Fibroblast of skin of right biceps (primary cell): Measurements from ENCODE around the gene BANP.
"Not testable (repeated sequence)": the region's sequence is repeated elsewhere in the genome, so short reads cannot be mapped to it uniquely, and the experiment has no call there.

Experiments used
- DNase-seq: peaks from one replicate; pipeline ENCODE4 v3.0.0-alpha.2; 2013

Gene BANP

DNA sequence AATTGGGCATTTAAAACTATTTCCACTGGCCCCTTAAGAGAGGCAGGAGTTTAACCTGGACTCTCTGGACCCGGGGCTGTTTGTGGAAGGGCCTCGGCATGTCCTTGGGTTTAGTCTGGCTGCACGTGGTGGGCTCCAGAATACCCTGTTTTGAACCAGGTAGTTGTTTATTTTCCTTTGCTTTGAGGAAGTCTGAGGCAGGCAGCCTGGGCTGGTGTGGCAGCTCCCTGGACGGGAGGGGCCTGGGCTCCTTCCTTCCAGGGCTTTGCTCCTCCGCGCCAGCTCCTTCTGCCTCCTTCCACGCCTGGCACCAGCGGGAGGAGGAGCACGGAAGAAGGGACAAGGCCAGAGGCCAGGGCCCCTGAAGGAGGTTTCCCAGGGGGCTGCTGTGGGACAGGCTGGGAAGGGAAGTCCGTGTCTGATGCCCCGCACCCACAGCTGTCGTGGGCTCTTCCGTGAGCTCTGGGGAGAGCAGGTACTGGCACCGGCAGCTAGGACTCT, 15.5 kb downstream of the BANP start:
- DNase-seq, result no peak

GRCh38 chr16:87968541-87968940, 17.3 kb downstream of the BANP start:
- DNase-seq, result peak; percentile 76

DNA sequence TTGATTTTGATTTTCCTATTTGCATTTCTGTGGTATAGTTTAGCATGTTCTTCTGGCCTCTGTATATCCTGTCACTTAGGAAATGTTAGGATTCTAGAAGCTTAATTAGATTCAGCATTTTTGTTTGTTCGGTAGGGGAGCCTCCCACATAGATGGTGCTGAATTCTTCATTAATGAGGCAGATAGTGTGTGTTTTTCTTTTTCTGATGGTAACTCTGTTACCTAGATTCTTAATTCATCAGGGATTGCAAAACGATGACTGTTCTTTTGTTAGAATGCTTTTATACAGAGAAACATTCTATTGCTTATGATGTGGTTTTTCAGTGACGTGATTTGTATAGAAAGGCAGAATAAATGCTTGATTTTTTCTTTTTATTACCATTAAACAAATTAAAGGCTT, 19.0 kb downstream of the BANP start:
- peak; percentile 68 for DNase-seq

DNA sequence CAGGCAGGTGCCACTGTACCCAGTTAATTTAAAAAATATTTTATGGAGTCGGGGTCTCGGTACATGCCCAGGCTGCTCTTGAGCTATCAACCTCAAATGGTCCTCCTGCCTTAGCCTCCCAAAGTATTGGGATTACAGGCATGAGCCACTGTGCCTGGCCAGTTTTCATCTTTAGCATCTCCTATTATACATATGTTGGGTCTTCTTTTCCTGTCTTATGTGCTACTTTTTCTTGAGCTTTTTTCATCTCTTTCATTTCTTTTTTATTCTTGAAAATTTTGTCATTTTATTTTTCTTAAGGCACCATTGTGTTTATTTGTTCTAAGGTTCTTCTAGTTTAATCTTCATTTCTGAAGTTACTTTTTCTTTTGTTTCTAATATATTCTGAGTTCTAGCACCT, 20.7 kb downstream of the BANP start:
- no peak for DNase-seq

- no peak for DNase-seq
Measured at GRCh38 chr16:87973717-87974116, 22.5 kb downstream of the BANP start.

GRCh38 chr16:87974178-87974577, 22.9 kb downstream of the BANP start:
- DNase-seq, result no peak

DNA sequence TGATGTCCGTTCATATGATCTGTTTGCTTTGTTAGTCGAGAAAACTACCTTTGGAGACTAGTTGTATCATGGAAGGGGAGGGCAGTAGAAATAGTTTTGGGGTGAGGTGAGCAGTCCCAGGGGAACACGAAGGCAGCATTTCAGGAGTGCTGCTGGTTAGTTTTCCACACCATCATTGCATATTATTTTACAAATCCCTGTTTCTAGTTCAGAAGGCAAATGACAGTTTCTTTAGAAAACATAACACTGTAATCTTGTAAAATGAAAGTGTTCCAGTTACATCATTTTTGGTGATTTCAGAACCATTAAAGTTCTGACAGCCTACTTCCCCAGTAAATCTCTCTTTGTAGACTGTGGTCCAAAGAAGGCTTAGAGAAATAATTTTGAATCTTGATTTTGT, 25.4 kb downstream of the BANP start:
- peak; percentile 74 for DNase-seq

DNA sequence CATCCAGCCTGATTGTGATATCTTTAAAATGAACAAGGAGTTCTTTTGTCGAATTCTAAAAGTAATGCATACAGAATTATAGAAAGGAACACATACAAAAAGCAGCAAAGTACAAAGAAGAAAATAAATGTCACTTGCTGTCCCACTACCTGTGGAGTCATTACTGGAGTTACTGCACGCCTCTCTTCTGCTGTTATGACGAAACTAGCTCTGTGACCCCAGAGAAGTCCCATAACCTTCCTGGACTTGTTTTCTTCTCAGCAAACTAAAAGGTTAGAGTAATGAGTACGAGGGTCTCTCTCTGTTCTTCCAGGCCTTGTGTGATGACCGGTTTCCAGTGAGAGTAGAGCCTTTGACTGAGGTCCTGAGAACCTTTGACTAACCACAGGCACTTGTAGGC, 26.9 kb downstream of the BANP start:
- DNase-seq, result no peak

GRCh38 chr16:87979352-87979751, 28.1 kb downstream of the BANP start:
- no peak for DNase-seq

GRCh38 chr16:87979911-87980630, 28.8 kb downstream of the BANP start:
- DNase-seq, result not testable (repeated sequence)

DNA sequence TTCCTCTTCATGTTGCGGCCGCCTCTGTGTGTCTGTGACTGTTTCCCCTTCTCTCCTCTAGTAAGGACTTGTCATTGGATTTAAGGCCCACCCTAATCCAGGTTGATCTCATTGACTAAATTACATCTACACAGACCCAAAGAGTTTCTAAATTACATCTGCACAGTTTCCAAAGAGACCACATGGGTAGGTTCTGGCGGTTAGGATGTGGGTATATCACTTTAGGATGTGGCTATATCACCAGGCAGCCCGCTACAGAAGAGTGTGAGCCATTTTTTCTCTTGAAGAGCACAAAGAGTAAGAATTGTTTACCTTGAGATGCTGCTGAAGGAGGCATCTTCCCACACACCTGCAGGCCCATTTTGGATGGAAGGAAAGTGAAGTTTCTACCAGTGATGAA, 30.1 kb downstream of the BANP start:
- DNase-seq, result not testable (repeated sequence)

DNA sequence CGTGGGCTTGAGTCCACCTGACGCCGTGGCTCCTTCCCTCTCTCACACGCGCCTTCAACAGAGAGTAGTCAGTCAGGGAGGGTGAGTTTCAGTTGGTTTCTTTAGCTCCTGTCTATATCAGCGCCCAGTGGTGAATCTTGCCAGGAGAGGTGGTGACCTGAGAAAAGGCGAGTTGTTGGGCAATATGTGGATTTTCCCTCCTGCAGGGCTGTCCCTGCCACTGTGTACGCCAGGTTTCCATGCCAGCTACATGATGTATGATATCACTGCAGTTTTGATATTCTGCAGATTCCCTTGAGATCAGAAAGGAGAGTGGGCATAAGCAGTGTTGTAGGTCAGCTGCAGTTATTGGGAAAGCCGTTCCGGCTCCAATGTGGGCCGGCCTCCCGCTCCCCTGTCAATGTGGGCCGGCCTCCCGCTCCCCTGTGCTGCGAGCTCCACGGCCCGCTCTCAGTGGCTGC, 31.4 kb downstream of the BANP start:
- DNase-seq, result no peak

DNA sequence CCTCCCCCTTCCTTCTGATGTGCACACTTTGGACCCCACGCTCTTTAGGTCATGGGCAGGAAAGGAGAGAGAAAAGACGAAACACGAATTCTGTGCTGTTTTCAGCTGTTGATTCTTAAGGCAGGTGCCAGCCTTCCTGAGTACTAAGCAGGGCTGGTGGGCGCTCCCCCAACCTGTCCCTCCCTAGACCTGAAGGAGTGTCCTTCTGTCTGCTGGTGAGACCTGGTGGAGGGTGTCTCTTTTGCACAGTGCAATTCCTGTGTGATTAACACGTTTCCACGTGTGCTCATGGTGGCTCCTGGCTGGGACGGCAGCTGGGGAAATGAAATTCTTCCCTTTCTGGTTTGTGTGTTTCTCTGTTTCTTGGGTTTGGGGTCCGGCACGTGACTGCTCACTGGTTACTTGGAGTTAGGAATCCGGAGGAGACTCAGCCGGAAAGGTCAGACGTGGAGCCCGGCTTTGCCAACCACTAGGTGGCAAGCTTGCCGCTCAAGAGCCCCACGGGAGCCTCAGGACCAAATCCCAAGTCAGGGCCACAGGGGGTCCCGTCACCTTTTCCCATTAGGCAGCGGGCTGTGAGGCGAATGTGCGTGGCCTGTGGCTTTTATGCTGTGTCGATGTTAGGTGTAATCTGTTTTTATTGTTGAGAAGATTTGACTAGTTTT, 32.0 kb downstream of the BANP start:
- DNase-seq, result not testable (repeated sequence)

DNA sequence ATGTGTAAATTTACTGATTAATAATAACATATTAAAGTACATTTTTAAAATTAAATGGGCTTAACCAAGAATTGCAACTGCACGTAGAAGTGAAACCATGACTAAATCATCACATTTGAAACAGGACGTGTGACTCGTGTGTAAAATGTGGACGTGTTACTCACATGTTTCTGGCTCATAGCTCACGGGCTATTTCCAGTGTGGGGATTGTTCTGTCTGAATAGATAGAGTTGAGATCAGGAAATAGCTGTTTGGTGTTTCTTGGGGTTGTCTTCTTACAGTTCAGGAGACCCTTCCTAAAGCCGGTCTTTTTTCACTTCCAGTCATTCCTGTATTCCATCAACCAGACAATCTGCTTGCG, 32.5 kb downstream of the BANP start:
- peak; percentile 62 for DNase-seq

DNA sequence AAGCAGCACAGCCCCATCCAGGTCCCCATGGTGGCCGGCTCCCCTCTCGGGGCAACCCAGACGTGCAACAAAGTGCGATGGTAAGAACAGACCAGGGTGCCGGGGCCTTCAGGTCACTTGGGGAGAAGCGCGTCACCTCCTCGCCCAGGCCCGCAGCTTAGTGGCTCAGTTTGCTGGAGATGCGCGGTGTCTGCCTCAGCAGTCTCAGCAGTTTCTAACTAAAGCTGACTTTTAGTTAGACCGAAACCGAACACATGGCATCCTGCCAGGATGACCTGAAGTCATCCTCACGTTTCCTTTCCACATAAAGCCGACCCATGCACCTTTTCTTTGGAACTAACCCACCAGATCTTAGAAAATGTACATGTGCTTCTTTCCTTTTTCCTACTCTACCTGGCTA, 32.9 kb downstream of the BANP start:
- DNase-seq, result not testable (repeated sequence)

DNA sequence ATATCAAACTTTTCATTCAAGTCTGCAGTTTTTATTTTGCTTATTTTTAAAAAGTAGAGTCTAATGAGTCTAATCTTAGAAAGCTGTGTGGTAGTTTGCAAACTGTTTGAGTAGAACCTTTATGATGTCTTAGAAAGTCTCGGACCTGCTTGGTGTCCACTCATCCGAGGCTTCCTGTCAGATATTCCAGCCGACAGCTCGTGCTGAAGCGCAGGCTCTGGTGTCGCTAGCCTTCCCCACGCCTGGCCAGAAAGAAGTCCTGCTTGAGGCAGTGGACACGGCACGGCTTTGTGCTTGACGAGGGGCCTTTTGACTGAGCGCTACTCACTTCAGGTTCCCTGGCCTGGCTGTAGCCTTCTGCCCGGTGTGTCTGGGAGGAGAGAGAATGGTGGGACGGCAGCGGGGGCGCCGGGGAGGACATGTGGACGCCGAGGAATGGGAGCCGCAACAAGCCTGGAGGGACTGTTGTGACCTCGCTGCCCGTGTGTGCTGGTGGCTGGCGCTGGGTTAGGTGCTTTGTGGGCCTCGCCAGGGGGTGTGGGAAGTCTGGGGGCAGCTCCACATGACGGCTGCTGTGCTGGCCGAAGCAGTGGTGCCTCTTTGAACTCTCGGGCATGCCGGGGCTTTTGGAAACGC, 33.5 kb downstream of the BANP start:
- DNase-seq, result no peak

DNA sequence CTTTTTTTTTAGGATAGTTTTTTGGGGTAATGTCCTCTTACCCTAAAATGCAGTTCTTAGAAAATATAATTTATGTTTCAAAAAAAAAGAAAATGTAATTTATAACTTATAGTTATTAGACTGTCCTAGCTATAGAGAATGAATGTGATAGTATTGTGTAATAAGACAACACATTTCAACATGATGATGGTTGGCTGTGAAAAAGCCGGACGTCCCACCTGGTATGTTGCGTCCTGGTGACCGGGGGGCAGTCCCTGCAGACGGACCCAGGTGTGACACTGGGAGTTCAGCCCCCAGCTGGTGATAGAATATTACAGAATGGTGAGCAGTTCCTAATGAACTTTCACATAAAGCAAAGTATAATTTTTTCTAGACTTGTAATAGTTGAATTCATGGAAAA, 34.3 kb downstream of the BANP start:
- not testable (repeated sequence) for DNase-seq

- DNase-seq, result peak; percentile 86
Measured at GRCh38 chr16:87986361-87986849, 35.2 kb downstream of the BANP start.

DNA sequence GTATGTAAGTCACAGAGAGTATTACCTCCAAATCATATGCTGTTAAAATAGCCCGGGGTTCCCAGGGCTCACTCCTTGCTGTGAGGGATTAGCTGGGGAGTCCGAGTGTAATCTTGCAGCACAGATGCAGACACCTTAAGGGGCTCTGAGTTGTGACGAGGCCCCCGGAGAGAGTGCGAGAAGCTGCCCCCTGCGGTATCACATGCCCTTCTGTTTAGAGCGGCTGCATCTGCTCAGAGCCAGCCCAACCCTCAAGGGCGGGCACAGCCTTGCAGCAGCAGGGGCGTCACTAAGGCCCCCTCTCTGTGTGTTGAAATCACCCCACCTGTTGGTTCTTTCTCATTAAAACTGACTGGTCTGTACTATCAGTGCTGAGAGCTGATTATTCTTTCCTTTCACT, 37.4 kb downstream of the BANP start:
- DNase-seq, result not testable (repeated sequence)

GRCh38 chr16:87990254-87990653, 39.0 kb downstream of the BANP start:
- not testable (repeated sequence) for DNase-seq

DNA sequence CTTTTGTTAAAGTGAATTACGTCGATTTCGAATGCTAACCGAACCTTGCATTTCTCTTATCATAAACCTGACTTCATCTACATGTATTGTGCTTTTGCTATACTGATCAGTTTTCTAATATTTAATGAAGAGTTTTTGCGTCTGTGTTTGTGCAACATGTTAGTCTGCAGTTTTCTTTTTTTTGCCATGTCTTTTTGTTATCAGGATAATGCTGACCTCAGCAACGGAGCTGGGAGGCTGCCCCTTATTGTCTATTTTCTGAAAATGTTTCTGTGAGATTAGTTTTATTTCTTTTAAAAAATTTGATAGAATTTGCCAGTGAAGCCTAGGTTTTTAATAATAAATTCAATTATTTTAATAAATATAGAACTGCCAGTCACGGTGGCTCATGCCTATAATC, 40.9 kb downstream of the BANP start:
- not testable (repeated sequence) for DNase-seq

DNA sequence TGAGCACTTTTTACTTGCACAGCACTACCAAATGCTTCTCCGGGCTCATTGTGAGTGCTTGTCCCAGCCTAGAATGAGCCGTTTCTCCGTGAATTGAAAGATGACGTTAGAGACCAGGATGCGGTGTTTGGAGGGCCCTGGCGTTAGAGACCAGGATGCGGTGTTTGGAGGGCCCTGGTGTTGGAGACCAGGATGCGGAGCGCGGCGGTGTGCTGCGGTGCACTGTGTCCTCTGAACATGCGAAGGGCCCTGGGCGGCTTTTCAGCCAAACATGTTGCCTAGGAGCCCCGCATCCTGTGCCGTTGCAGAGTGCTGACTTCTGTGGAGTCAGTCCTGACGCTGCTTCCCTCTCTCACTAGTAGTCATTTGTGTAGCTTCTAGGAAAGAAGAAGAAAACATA, 42.7 kb downstream of the BANP start:
- DNase-seq, result no peak

- no peak for DNase-seq
Measured at GRCh38 chr16:87995644-87996043, 44.4 kb downstream of the BANP start.
